HG02938 (cell line): ENCODE results near the gene AGFG1.
"Not testable (repeated sequence)": the region's sequence is repeated elsewhere in the genome, so short reads cannot be mapped to it uniquely, and the experiment has no call there.

Experiments used
- ATAC-seq: cut with Tn5 transposase; IDR thresholded peaks from one replicate; pipeline ENCODE4 v1.9.1; 2021; ENCODE audit warnings: mild to moderate bottlenecking, moderate library complexity; ENCODE audit not compliant: unreplicated experiment

The AGFG1 gene

GRCh38 chr2:227497158-227497557 is 25.2 kb downstream of the AGFG1 start:
- no peak for ATAC-seq

GRCh38 chr2:227499627-227500300 is 27.8 kb downstream of the AGFG1 start:
- no peak for ATAC-seq

- ATAC-seq, result no peak
These were observed 28.3 kb downstream of the AGFG1 start for GRCh38 chr2:227500301-227500630.

GRCh38 chr2:227503433-227504406 is 31.8 kb downstream of the AGFG1 start:
- no peak for ATAC-seq

- ATAC-seq, result no peak
These were observed 32.7 kb downstream of the AGFG1 start for GRCh38 chr2:227504700-227505099.

- ATAC-seq, result no peak
These were observed 34.5 kb downstream of the AGFG1 start for GRCh38 chr2:227506456-227506855.

GRCh38 chr2:227507963-227508362 is 36.0 kb downstream of the AGFG1 start:
- peak; percentile 62 for ATAC-seq

- no peak for ATAC-seq
These were observed 37.1 kb downstream of the AGFG1 start for GRCh38 chr2:227509076-227509475.

GRCh38 chr2:227509824-227510619 is 38.1 kb downstream of the AGFG1 start:
- no peak for ATAC-seq

- no peak for ATAC-seq
These were observed 38.6 kb downstream of the AGFG1 start for GRCh38 chr2:227510620-227510958.

GRCh38 chr2:227511239-227511930 is 39.4 kb downstream of the AGFG1 start:
- no peak for ATAC-seq

- no peak for ATAC-seq
These were observed 40.0 kb downstream of the AGFG1 start for GRCh38 chr2:227511955-227512354.

GRCh38 chr2:227513113-227513512 is 41.2 kb downstream of the AGFG1 start:
- no peak for ATAC-seq

- ATAC-seq, result no peak
These were observed 43.8 kb downstream of the AGFG1 start for GRCh38 chr2:227515742-227516141.

GRCh38 chr2:227517724-227518123 is 45.8 kb downstream of the AGFG1 start:
- no peak for ATAC-seq

GRCh38 chr2:227518278-227518865 is 46.4 kb downstream of the AGFG1 start:
- not testable (repeated sequence) for ATAC-seq

- ATAC-seq, result not testable (repeated sequence)
These were observed 49.2 kb downstream of the AGFG1 start for GRCh38 chr2:227521178-227521577.

- ATAC-seq, result no peak
These were observed 52.7 kb downstream of the AGFG1 start for GRCh38 chr2:227524665-227525064.

- ATAC-seq, result no peak
These were observed 55.4 kb downstream of the AGFG1 start for GRCh38 chr2:227527351-227527750.

- ATAC-seq, result no peak
These were observed 56.8 kb downstream of the AGFG1 start for GRCh38 chr2:227528803-227529202.
